ENCODE data around the gene INSM1. TPM values are rescaled to one million over a fixed set of nuclear protein-coding genes. Genes with fewer than 3 reads are reported as not detected.

The INSM1 gene
- polyA plus RNA-seq, 1 donor (not counting 4 experiments of a cell fraction or from before 2014, with no cell fraction given), result not detected

- Histone ChIP-seq H3K9me1 (ENCODE audit: control insufficient read depth, extremely low read depth, insufficient read depth, low read length) (no peaks in the 10 kb centered on the region), H3K27ac (ENCODE audit: control insufficient read depth, insufficient read depth, low read length) (no peak overlapping the region), H3K27me3 (ENCODE audit: control insufficient read depth, extremely low read depth, insufficient read depth, low read length) (no peaks in the 10 kb centered on the region), H3K79me2 (ENCODE audit: control insufficient read depth, insufficient read depth, low read length) (no peaks in the 10 kb centered on the region), H4K20me1 (ENCODE audit: control insufficient read depth, extremely low read depth, insufficient read depth, low read length) (no peaks in the 10 kb centered on the region), H3K4me3 (ENCODE audit: control insufficient read depth in 2 of 3, extremely low read depth in 1 of 3, insufficient read depth in 2 of 3, low read depth in 1 of 3, low read length in 3 of 3) (no peak overlapping the region), H2AFZ (ENCODE audit: control insufficient read depth, low read length) (no peak overlapping the region), H3K9me3 (ENCODE audit: control insufficient read depth, low read depth, low read length) (no peaks in the 10 kb centered on the region), H3K4me1 (ENCODE audit: control insufficient read depth, extremely low read depth, insufficient read depth, low read length) (no peaks in the 10 kb centered on the region), H3K4me2 (ENCODE audit: control insufficient read depth, extremely low read depth, insufficient read depth, low read depth, low read length) (no peak overlapping the region), H3K36me3 (ENCODE audit: control insufficient read depth in 2 of 2, extremely low read depth in 1 of 2, insufficient read depth in 2 of 2, low read length in 2 of 2) (no peaks in the 10 kb centered on the region), H3K9ac (ENCODE audit: control insufficient read depth, extremely low read depth, insufficient read depth, low read length) (no peak overlapping the region)
- dilution Hi-C loops (cut with MboI; ENCODE audit: extremely low pct_ligation_motif_present, low sequenced_read_pairs), result no loop called here
- no peak for FAIRE-seq
- TF ChIP-seq, protein P1, sequence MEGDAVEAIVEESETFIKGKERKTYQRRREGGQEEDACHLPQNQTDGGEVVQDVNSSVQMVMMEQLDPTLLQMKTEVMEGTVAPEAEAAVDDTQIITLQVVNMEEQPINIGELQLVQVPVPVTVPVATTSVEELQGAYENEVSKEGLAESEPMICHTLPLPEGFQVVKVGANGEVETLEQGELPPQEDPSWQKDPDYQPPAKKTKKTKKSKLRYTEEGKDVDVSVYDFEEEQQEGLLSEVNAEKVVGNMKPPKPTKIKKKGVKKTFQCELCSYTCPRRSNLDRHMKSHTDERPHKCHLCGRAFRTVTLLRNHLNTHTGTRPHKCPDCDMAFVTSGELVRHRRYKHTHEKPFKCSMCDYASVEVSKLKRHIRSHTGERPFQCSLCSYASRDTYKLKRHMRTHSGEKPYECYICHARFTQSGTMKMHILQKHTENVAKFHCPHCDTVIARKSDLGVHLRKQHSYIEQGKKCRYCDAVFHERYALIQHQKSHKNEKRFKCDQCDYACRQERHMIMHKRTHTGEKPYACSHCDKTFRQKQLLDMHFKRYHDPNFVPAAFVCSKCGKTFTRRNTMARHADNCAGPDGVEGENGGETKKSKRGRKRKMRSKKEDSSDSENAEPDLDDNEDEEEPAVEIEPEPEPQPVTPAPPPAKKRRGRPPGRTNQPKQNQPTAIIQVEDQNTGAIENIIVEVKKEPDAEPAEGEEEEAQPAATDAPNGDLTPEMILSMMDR (optimal IDR thresholded peaks at IDR 0.05 in 1 of 3, IDR thresholded peaks at IDR 0.05 in 1 of 3, conservative IDR thresholded peaks at IDR 0.05 in 1 of 3; ENCODE audit: extremely low read depth in 1 of 3, insufficient read depth in 2 of 3, low read length in 3 of 3), result no peak
- TF ChIP-seq EZH2 (IDR thresholded peaks at IDR 0.05; ENCODE audit: low read length), result no peak
- no peak for DNase-seq (ENCODE audit: low read depth, low spot score)
Measured at GRCh38 chr20:20412750-20413149, 44.8 kb downstream of the INSM1 start.

DNA sequence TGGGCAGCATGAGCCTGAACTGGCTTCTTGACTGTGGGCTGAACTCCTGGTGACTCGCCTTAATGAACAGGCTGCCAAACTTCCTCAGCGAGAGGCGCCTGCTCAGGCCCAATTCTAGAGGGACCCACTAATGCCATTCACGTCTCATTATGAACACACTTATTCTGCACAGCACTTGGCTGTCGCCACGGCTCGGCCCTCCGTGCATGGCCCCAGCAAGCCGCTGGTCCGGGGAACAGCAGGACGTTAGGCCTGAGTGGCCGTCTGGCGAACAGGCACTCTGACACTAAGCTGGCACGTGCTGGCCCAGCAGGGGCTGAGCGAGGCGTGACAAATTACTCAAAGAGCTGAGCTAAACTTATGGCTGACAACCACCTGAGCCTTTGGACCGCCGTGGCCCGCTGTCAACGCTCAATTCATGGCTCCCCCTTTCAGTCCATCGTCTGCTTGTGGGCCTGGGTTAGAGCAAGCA is 45.9 kb downstream of the INSM1 start:
- Histone ChIP-seq H3K9ac (ENCODE audit: control insufficient read depth, extremely low read depth, insufficient read depth, low read length) (no peak overlapping the region), H2AFZ (ENCODE audit: control insufficient read depth, low read length) (no peak overlapping the region), H3K9me1 (ENCODE audit: control insufficient read depth, extremely low read depth, insufficient read depth, low read length) (no peaks in the 10 kb centered on the region), H4K20me1 (ENCODE audit: control insufficient read depth, extremely low read depth, insufficient read depth, low read length) (no peaks in the 10 kb centered on the region), H3K4me1 (ENCODE audit: control insufficient read depth, extremely low read depth, insufficient read depth, low read length) (no peaks in the 10 kb centered on the region), H3K27ac (ENCODE audit: control insufficient read depth, insufficient read depth, low read length) (no peak overlapping the region), H3K36me3 (ENCODE audit: control insufficient read depth in 2 of 2, extremely low read depth in 1 of 2, insufficient read depth in 2 of 2, low read length in 2 of 2) (no peaks in the 10 kb centered on the region), H3K27me3 (ENCODE audit: control insufficient read depth, extremely low read depth, insufficient read depth, low read length) (no peaks in the 10 kb centered on the region), H3K4me3 (ENCODE audit: control insufficient read depth in 2 of 3, extremely low read depth in 1 of 3, insufficient read depth in 2 of 3, low read depth in 1 of 3, low read length in 3 of 3) (no peak overlapping the region), H3K79me2 (ENCODE audit: control insufficient read depth, insufficient read depth, low read length) (no peaks in the 10 kb centered on the region), H3K4me2 (ENCODE audit: control insufficient read depth, extremely low read depth, insufficient read depth, low read depth, low read length) (no peak overlapping the region), H3K9me3 (ENCODE audit: control insufficient read depth, low read depth, low read length) (no peaks in the 10 kb centered on the region)
- FAIRE-seq, result no peak
- TF ChIP-seq, protein P1 (optimal IDR thresholded peaks at IDR 0.05 in 1 of 3, IDR thresholded peaks at IDR 0.05 in 1 of 3, conservative IDR thresholded peaks at IDR 0.05 in 1 of 3; ENCODE audit: extremely low read depth in 1 of 3, insufficient read depth in 2 of 3, low read length in 3 of 3), result no peak
- no peak for TF ChIP-seq EZH2 (IDR thresholded peaks at IDR 0.05; ENCODE audit: low read length)
- no peak for DNase-seq (ENCODE audit: low read depth, low spot score)
- dilution Hi-C loops (cut with MboI; ENCODE audit: extremely low pct_ligation_motif_present, low sequenced_read_pairs), result no loop called here
